Brain pericyte (primary cell): ENCODE measurements around the gene RAB11B.
A peak's percentile ranks its signal among the peaks of the same experiment; 100 is the strongest.
"Not testable (repeated sequence)": the region's sequence is repeated elsewhere in the genome, so short reads cannot be mapped to it uniquely, and the experiment has no call there.

Experiments used
- DNase-seq: peaks from one replicate; pipeline ENCODE4 v3.0.0-alpha.2; 2012; ENCODE audit warnings: low read depth, low spot score

RAB11B gene

DNA sequence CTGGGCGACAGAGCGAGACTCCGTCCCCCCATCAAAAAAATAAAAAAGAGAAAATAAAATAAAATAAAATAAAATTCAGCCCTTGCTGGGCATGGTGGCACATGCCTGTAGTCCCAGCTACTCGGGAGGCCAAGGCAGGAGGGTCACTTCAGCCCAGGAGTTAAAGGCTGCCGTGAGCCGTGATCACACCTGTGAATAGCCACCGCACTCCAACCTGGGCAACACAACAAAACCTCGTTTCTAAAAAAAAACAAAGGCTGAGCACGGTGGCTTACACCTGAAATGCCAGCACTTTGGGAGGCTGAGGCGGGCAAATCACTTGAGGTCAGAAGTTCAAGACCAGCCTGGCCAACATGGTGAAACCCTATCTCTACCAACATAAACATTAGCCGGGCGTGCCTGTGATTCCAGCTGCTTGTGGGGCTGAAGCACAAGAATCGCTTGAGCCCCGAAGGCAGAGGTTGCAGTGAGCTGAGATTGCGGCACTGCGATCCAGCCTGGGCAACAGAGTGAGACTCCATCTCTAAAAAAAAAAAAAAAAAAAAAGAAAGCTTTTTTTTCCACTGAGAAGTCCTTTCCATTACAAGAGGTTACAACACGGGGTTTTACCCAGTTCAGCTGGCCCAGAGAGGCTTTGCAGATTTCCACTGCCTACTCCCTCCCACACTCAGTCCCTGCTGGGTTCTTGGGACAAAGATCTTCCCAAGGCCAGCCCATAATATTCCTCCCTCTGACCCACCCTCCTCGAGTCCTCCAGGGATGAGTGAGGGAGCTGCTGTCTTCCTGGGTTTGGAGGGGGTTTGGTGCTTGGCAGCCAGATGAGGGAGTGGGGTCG lies 19.8 kb upstream of the RAB11B start:
- DNase-seq, result no peak

DNA sequence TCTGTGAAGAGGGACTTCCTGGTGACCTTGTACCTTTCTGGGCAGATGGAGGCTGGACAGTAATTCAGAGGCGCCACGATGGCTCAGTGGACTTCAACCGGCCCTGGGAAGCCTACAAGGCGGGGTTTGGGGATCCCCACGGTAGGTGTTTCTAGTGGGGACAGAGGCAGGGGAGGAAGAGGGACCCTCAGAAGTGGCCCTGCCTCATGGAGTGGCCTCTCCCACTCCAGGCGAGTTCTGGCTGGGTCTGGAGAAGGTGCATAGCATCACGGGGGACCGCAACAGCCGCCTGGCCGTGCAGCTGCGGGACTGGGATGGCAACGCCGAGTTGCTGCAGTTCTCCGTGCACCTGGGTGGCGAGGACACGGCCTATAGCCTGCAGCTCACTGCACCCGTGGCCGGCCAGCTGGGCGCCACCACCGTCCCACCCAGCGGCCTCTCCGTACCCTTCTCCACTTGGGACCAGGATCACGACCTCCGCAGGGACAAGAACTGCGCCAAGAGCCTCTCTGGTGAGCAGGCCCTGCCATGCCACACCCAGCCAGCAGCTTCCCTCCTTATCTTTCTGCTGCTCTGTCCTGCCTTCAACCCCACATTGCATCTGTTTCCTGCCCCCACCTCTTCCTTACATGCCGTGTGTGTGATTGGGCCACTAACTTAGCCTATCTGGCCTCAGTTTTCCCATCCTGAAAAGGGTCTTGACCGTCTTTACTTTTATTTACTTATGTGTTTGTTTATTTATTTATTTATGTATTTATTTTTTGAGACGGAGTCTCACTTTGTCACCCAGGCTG lies 19.0 kb upstream of the RAB11B start:
- DNase-seq, result no peak

DNA sequence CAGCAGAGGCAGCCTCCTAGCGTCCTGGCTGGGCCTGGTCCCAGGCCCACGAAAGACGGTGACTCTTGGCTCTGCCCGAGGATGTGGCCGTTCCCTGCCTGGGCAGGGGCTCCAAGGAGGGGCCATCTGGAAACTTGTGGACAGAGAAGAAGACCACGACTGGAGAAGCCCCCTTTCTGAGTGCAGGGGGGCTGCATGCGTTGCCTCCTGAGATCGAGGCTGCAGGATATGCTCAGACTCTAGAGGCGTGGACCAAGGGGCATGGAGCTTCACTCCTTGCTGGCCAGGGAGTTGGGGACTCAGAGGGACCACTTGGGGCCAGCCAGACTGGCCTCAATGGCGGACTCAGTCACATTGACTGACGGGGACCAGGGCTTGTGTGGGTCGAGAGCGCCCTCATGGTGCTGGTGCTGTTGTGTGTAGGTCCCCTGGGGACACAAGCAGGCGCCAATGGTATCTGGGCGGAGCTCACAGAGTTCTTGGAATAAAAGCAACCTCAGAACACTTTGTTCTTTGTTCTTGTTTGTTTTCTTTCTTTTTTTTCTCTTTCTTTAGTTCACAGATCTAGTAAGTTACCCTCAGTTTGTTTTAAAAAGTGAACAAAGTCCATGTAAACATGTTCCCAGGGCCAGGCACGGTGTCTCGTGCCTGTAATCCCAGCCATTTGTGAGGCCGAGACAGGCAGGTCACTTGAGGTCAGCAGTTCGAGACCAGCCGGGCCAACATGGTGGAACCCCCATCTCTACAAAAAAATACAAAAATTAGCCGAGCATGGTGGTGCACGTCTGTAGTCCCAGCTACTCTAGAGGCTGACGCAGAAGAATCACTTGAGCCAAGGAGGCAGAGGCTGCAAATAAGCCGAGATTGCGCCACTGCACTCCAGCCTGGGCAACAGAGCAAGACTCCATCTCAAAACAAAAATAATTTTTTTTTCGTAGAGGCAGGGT lies 16.0 kb upstream of the RAB11B start:
- no peak for DNase-seq

DNA sequence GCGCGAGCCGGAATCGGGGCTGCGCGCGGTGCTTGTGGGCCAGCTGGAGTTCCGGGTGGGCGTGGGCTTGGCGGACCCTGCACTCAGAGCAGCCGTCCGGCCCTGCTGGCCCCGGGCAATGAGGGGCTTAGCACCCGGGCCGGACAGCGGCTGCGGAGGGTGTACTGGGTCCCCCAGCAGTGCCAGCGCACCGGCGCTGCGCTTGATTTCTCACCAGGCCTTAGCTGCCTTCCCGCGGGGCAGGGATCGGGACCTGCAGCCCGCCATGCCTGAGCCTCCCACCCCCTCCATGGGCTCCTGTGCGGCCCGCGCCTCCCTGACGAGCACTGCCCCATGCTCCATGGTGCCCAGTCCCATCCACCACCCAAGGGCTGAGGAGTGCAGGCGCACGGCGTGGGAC lies 14.4 kb upstream of the RAB11B start:
- DNase-seq, result not testable (repeated sequence)

DNA sequence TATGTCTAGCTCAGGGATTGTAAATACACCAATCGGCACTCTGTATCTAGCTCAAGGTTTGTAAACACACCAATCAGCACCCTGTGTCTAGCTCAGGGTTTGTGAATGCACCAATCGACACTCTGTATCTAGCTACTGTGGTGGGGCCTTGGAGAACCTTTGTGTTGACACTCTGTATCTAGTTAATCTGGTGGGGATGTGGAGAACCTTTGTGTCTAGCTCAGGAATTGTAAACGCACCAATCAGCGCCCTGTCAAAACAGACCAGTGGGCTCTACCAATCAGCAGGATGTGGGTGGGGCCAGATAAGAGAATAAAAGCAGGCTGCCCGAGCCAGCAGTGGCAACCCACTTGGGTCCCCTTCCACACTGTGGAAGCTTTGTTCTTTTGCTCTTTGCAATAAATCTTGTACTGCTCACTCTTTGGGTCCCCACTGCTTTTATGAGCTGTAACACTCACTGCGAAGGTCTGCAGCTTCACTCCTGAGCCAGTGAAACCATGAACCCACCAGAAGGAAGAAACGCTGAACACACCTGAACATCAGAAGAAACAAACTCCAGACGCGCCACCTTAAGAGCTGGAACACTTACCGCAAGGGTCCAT lies 13.7 kb upstream of the RAB11B start:
- not testable (repeated sequence) for DNase-seq

DNA sequence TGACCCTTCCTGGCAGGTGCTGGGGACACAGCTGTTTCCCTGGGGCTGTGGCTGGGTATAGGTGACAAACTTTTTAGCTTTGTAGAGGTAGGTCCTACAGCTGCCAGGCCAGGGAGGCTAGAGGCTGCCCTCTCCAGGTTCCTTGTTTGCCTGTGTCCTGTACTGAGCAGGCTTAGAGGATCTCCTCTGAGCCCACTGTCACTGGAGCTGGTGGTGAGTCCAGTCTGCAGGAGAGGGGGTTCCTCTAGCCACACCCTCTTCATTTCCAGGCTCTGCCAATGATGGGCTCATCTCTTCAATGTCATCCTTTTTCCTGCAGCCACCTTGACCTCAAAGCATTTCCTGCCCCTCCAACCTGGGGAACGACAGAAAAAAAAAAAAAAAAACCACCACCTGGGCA lies 12.6 kb upstream of the RAB11B start:
- DNase-seq, result no peak

DNA sequence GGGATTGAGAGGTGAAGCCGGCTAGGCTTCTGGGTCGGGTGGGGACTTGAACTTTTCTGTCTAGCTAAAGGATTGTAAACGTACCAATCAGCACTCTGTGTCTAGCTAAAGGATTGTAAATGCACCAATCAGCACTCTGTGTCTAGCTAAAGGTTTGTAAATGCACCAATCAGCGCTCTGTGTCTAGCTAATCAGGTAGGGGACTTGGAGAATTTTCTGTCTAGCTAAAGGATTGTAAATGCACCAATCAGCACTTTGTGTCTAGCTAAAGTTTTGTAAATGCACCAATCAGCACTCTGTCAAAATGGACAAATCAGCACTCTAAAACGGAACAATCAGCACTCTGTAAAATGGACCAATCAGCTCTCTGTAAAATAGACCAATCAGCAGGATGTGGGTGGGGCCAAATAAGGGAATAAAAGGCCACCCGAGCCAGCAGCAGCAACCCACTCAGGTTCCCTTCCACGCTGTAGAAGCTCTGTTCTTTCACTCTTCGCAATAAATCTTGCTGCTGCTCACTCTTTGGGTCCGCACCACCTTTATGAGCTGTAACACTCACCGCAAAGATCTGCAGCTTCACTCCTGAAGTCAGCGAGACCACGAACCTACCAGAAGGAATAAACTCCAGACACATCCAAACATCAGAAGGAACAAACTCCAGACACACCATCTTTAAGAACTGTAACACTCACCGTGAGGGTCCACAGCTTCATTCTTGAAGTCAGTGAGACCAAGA lies 10.8 kb upstream of the RAB11B start:
- DNase-seq, result not testable (repeated sequence)

DNA sequence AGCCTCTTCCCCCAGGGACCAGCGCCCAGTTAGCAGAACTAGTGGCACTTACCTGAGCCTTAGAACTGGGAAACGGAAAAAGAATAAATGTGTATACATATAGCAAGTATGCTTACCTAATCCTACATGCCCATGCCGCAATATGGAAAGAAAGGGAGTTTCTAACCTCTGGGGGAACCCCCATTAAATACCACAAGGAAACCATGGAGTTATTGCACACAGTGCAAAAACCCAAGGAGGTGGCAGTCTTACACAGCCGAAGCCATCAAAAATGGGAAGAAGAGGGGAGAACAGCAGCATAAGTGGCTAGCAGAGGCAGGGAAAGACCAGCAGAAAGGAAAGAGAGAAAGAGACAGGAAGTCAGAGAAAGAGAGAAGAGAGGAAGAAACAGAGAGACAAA lies 5.6 kb upstream of the RAB11B start:
- DNase-seq, result not testable (repeated sequence)

DNA sequence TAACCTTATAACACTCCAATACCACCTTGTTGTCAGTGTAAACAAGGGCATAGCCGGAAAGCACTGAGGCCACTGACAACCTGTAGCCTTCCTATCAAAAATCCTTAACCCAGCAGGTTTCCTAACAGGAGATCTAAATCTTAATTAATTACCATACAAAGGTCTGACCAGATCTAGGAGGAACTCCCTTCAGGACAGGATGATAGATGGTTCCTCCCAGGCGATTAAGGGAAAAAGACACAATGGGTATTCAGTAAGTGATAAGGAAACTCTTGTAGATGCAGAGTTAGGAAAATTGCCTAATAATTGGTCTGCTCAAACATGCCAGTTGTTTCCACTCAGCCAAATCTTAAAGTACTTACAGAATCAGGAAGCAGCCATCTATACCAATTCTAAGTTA lies 5.1 kb upstream of the RAB11B start:
- not testable (repeated sequence) for DNase-seq

DNA sequence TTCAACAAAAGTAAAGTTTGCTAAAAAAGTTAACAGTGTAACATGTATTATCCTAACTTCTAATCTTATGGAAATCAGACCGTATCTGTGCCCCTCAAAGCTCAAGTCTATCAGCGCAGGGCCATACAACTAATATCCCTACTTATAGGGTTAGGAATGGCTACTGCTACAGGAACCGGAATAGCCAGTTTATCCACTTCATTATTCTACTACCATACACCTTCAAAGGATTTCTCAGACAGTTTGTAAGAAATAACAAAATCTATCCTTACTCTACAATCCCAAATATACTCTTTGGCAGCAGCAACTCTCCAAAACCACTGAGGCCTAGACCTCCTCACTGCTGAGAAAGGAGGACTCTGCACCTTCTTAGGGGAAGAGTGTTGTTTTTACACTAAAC lies 4.6 kb upstream of the RAB11B start:
- DNase-seq, result not testable (repeated sequence)

DNA sequence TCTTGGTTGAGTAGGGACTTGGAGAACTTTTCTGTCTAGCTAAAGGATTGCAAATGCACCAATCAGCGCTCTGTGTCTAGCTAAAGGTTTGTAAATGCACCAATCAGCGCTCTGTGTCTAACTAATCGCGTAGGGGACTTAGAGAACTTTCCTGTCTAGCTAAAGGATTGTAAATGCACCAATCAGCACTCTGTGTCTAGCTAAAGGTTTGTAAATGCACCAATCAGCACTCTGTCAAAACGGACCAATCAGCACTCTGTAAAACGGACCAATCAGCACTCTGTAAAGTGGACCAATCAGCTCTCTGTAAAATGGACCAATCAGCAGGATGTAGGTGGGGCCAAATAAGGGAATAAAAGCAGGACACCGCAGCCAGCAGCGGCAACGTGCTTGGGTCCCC lies 3.7 kb upstream of the RAB11B start:
- DNase-seq, result not testable (repeated sequence)

DNA sequence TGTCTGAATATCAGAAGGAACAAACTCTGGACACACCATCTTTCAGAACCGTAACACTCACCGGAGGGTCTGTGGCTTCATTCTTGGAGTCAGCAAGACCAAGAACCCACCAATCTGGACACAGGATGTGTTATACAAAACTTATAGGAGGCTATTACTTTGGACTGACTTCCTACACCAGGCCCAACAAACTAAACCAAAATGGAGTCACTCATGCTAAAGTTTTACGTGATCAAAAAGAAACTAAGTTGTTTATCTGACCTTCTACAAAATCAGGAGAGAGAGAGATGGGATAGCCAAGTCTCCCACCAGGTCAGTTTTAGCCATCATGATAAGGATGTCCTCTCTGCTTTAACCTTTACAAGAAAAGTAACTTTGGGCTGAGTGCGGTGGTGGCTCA lies 3.2 kb upstream of the RAB11B start:
- DNase-seq, result no peak

DNA sequence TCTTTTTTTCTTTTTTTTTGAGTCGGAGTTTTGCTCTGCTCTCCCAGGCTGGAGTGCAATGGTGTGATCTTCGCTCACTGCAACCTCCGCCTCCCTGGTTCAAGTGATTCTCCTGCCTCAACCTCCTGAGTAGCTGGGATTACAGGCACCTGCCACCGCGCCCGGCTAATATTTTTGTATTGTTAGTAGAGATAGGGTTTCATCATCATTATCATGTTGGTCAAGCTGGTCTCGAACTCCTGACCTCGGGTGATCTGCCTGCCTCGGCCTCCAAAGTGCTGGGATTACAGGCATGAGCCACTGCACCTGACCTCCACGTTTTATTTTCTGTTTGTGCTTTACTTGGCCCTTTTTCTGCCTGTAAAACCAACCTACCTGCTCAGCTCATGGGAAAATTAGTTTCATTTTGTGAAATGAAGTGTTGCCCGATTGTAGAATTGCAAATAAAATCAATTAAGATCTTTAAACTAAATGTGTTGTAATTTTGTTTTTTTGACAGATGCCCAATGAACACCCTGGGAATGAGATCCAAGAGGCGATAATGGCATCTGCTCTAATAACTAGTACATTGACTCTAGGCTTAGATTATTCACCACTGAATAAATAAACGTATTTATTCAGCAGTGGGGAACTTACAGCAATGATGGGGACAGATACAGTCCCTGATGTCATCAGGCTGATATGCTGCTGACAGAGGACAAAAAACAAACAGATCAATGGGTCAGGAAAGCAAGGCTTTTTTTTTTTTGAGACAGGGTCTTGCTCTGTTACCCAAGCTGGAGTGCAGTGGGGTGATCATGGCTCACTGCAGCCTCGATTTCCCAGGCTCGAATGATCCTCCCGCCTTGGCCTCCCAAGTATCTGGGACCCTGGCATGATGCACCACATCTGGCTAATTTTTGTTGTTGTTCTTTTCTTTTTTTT lies 2.2 kb upstream of the RAB11B start:
- no peak for DNase-seq

DNA sequence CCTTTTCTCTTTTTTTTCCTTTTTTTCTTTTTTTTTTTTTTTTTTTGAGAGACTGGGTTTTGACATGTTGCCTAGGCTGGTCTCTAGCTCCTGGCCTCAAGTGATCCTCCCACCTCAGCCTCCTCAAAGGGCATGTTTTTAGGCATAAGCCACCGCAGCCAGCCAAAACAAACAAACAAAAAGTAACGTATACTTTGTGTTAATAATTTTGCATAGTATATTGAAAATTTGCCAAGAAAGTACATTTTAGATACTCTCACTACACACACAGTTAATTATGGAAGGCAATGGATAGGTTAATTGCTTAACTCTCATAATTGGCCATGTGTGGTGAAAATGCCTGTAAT lies 1.6 kb upstream of the RAB11B start:
- no peak for DNase-seq

DNA sequence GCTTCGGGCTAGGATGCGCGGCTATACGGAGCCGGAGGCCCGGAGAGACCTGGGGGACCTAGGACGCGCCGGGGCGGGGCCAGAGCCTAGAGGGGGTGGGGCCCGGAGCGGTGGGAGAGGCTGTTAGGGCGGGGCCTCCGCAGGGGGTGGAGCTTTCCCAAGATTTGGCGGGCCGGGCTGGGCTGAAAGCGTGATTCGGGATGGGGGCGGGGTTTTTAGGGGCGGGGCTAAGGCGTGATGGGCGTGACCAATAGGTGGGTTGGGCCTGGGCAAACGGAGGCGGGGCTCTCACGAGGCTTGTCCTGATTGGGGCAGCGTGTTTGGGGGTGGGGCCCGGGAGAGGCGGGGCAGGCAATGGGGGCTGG lies 439 bp downstream of the RAB11B start:
- peak; percentile 57 for DNase-seq

DNA sequence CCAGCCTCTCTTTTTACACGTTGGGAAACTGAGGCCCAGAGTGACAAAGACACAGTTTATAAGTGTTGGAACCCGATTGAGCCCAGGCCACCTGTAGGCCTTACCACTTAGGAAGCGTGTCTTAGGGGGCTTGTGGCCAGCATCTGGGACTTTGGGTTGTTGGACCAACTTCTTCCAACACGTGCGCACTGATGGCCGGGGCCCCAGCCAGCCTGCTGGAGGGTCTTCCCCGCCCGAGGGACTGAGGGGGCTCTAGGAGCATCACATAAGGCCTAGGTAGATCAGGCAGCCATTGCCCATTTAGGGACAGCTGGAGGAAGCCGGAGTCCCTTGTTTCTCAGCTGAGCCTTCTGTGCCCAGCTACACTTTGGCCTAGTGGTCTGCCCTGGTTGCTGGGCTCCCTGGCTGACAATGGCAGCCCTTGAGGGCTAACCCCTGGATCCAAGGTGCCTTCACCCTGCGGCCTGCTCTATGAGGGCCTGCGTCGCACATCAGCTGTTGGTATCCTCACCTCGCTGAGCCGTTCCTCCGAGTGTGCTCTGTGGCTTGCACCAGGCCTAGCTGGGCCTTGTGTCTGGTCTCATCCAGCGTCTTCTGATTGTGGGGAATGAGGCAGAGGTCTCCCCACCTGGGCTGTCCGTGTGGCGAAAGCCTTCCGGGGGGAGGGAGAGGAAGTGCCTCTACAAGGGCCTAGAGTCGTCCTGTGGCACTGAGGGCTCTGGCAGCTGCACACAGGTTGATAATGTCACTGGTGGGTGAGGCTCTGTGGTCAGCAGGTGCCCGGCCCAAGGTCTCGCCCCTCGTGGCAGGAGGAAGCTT lies 1.2 kb downstream of the RAB11B start:
- DNase-seq, result no peak

DNA sequence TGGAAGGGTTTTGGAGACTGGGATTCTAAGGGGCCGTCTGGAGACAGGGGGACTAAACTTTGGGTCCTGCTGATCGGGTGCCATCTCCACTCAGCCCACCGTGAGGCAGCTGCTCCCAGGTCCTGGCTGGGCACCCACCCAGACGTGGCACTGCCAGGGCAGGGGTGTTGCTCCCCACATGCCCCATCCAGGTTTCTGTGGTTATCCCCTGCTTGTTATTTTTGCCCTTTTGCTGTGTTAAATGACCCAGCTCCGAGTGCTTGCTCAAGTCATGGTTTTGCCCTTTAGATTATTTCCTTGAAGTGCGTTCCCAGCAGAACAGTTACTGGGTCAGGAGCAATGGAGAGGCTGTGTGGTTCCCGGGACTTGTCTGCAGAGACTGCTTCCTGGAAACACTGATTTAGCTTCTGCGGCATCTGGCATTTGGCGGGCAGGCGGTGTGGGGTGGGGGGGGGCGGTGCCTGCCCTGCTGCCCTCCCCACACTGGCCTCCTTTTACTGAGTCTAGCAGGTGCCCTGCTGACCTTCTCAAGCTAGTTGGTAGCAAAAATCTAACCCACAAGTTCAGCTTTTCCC lies 1.9 kb downstream of the RAB11B start:
- no peak for DNase-seq

DNA sequence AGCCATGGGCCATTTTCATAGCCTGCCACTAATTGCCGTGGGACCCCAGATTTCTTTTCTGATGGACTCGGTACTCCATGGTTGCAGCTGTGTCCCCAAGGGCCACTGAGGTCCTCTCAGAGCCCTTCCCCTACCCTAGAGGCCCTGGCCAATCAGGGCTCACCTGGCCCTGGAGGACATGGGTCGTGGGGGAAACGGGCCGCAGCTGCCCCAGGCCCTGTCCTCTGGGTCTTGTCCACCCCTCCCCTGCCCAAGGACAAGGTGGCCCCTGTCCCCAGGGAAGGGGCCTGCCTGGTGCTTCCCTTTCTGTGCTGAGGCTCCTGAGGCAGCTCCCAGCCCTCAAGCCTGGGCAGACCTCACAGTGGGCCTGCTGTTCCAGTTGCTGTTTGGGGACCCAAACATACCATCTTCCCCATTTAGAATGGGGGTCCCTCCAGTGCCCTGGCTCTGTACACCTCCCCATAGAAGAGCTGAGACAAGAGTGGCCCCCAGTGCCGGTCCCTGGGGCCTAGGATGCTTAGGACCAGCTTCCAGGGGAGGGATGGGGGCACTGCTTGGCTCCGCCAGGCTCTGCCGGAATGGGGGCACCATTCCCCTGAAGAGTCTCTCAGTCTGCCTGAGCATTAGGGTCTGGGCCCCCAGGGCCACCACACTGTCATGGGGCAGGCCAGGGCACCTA lies 3.2 kb downstream of the RAB11B start:
- DNase-seq, result no peak
